GM12864 (cell line): ENCODE measurements around the gene RPL36.

Experiments
- DNase-seq: peaks from one replicate; pipeline ENCODE4 v3.0.0-alpha.2; 2011; ENCODE audit warnings: low read depth
- H3K4me3 ChIP-seq: 2 replicates; pipeline ENCODE4 v1.5.1; 2011; ENCODE audit warnings: mild to moderate bottlenecking, low read depth, low read length, control low read depth
- TF ChIP-seq, protein P1 (sequence below): IDR thresholded peaks from 2 replicates; pipeline ENCODE4 v1.5.1; 2011; ENCODE audit warnings: low read depth, mild to moderate bottlenecking, moderate library complexity, low read length, control low read depth, inconsistent platforms; ENCODE audit errors: missing control alignments

The RPL36 gene

DNA sequence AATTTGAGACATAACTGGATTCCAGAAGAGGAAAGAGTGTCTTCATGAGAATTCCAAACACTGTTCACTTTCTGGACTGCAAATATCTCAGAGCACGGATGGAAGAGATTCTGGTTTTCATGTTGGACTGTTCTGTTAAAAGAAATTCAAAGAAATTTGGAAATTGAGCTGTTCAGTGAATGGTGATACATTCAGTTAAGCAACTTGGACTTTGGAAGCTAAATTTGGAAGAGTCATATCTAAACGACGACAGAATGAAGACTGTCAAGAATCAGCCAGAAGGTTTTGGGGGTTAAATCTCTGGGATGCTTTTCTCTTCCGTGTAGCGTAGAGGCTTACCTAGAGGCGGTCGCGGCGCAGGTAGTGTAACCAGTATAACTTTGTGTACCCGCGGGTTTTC is 41.6 kb upstream of the RPL36 start:
- DNase-seq: no peak
- H3K4me3 ChIP-seq: no peak overlapping the region
- TF ChIP-seq, protein P1, sequence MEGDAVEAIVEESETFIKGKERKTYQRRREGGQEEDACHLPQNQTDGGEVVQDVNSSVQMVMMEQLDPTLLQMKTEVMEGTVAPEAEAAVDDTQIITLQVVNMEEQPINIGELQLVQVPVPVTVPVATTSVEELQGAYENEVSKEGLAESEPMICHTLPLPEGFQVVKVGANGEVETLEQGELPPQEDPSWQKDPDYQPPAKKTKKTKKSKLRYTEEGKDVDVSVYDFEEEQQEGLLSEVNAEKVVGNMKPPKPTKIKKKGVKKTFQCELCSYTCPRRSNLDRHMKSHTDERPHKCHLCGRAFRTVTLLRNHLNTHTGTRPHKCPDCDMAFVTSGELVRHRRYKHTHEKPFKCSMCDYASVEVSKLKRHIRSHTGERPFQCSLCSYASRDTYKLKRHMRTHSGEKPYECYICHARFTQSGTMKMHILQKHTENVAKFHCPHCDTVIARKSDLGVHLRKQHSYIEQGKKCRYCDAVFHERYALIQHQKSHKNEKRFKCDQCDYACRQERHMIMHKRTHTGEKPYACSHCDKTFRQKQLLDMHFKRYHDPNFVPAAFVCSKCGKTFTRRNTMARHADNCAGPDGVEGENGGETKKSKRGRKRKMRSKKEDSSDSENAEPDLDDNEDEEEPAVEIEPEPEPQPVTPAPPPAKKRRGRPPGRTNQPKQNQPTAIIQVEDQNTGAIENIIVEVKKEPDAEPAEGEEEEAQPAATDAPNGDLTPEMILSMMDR: no peak

DNA sequence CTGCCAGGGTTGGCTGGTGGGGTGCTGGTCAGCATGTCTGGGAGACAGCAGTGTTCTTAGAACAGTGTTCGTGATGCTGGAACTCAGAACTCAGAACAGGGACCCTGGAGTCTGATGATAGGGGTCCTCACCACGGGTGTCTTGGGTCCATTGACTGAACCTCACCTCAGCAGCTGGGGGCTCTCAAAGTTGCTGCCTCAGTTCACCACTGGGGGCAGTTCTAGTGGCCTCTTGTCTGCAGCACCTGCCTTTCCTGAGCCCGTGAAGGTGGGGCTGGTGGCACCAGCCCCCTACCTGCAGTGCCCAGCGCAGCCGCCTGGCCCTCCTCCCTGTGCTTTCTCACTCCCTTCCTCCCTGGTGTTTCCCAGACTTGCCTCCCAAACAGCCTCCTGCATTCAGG is 38.7 kb upstream of the RPL36 start:
- no peak for DNase-seq
- H3K4me3 ChIP-seq: no peak overlapping the region
- TF ChIP-seq, protein P1: peak; percentile 33

- TF ChIP-seq, protein P1: no peak
- DNase-seq: no peak
- H3K4me3 ChIP-seq: no peak overlapping the region
These were observed 37.8 kb upstream of the RPL36 start for GRCh38 chr19:5652261-5652660.

GRCh38 chr19:5654931-5655330 is 35.2 kb upstream of the RPL36 start:
- no peak for DNase-seq
- TF ChIP-seq, protein P1: no peak
- H3K4me3 ChIP-seq: no peak overlapping the region

DNA sequence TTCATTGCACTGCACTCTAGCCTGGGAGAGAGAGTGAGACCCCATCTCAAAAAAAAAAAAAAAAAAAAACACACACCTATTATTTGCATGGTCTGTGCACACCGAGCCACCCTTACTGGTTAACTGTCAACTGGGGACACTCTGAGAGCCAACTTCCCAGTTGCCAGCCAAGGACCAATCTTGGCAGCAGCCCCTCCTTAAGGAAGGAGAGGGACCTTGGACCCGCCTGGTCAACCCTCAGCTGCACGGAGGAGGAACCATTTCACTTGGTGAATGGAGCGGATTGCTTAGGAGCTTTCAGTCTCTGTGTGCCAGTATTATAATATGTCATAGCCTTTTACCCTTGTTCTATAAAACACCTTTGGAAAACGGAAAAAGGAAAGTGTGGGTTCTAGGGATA is 34.7 kb upstream of the RPL36 start:
- H3K4me3 ChIP-seq: no peak overlapping the region
- no peak for DNase-seq
- TF ChIP-seq, protein P1: no peak

GRCh38 chr19:5661483-5661882 is 28.6 kb upstream of the RPL36 start:
- H3K4me3 ChIP-seq: no peak overlapping the region
- DNase-seq: no peak
- TF ChIP-seq, protein P1: no peak

- TF ChIP-seq, protein P1: no peak
- no peak for DNase-seq
These were observed 26.2 kb upstream of the RPL36 start for GRCh38 chr19:5663904-5664303.

More at GRCh38 chr19:5663904-5664303, 26.2 kb upstream of the RPL36 start:
- H3K4me3 ChIP-seq: no peak overlapping the region
